CD14-positive monocyte (primary cell): Measurements from ENCODE around the gene RPL18. TPM values are rescaled to one million over a fixed set of nuclear protein-coding genes. Genes with fewer than 3 reads are reported as not detected.

ENCODE experiments used
- DNase-seq, 3 donors: peaks; one replicate each; pipeline ENCODE4 v3.0.0-alpha.2; 2011 to 2022
- H2AFZ ChIP-seq: 2 replicates; pipeline ENCODE4 v1.6.0; 2012; ENCODE audit warnings: mild to moderate bottlenecking, low read depth, low read length, inconsistent platforms; ENCODE audit not compliant: insufficient read depth, poor library complexity, severe bottlenecking
- H3K27ac ChIP-seq, 2 donors: 1 replicate in 1 of 2; 2 replicates in 1 of 2; pipeline ENCODE4 v1.5.1; 2012 to 2013; ENCODE audit warnings: low read length in 2 of 2, control low read depth in 1 of 2, inconsistent platforms in 1 of 2, low read depth in 1 of 2, mild to moderate bottlenecking in 1 of 2
- H3K27me3 ChIP-seq, 2 donors: one replicate each; pipeline versions ENCODE4 v1.6.0 to v1.6.1; 2011 to 2013; ENCODE audit warnings: low read length in 2 of 2; ENCODE audit not compliant: control insufficient read depth in 2 of 2, insufficient read depth in 2 of 2
- H3K36me3 ChIP-seq, 2 donors: replicated peaks in 1 of 2; 1 replicate in 1 of 2; 2 replicates in 1 of 2; pipeline versions ENCODE4 v1.5.1 to v1.6.1; 2012 to 2013; ENCODE audit warnings: low read length in 2 of 2, control low read depth in 1 of 2, inconsistent platforms in 1 of 2, mild to moderate bottlenecking in 1 of 2; ENCODE audit not compliant: insufficient read depth in 2 of 2, control insufficient read depth in 1 of 2
- H3K4me1 ChIP-seq, 2 donors: 1 replicate in 1 of 2; 2 replicates in 1 of 2; pipeline versions ENCODE4 v1.5.1 to v1.6.1; 2012 to 2013; ENCODE audit warnings: low read length in 2 of 2, control low read depth in 1 of 2, inconsistent platforms in 1 of 2, mild to moderate bottlenecking in 1 of 2, moderate library complexity in 1 of 2; ENCODE audit not compliant: insufficient read depth in 2 of 2, control insufficient read depth in 1 of 2
- H3K4me2 ChIP-seq: replicated peaks from 2 replicates; pipeline ENCODE3; 2012; ENCODE audit warnings: low read length, moderate library complexity, mild to moderate bottlenecking; ENCODE audit not compliant: poor library complexity, severe bottlenecking; ENCODE audit errors: extremely low read depth
- H3K4me3 ChIP-seq, 3 experiments: fragments of 200-600 bp in 1 of 3; sonication (generic) in 1 of 3; replicated peaks in 1 of 3; 1 replicate in 2 of 3; 2 replicates in 1 of 3; pipeline ENCODE4 v1.5.1; 2011 to 2013; ENCODE audit warnings: low read length in 3 of 3, mild to moderate bottlenecking in 3 of 3, control low read depth in 2 of 3, low read depth in 2 of 3, inconsistent platforms in 1 of 3, moderate library complexity in 1 of 3
- H3K79me2 ChIP-seq: 2 replicates; pipeline ENCODE4 v1.6.0; 2012; ENCODE audit warnings: mild to moderate bottlenecking, control low read depth, inconsistent platforms, low read length, moderate library complexity; ENCODE audit not compliant: insufficient read depth
- H3K9ac ChIP-seq: 2 replicates; pipeline ENCODE4 v1.6.0; 2017; ENCODE audit warnings: low read length, mild to moderate bottlenecking; ENCODE audit not compliant: insufficient read depth, poor library complexity, severe bottlenecking
- H3K9me3 ChIP-seq, 2 donors: replicated peaks in 1 of 2; 1 replicate in 1 of 2; 2 replicates in 1 of 2; pipeline versions ENCODE4 v1.5.1 to v1.6.1; 2012 to 2013; ENCODE audit warnings: low read length in 2 of 2, control low read depth in 1 of 2; ENCODE audit not compliant: control insufficient read depth in 1 of 2, insufficient read depth in 1 of 2
- H4K20me1 ChIP-seq: 2 replicates; pipeline ENCODE4 v1.6.0; 2012; ENCODE audit warnings: mild to moderate bottlenecking, low read length, control low read depth, moderate library complexity; ENCODE audit not compliant: insufficient read depth
- H3K27ac Mint-ChIP-seq, 7 donors: one replicate each; pipeline ENCODE4 v1.8.0; 2020; ENCODE audit warnings: mild to moderate bottlenecking in 7 of 7, mixed read lengths in 7 of 7, moderate library complexity in 6 of 7, inconsistent platforms in 2 of 7
- H3K27me3 Mint-ChIP-seq, 3 donors: one replicate each; pipeline ENCODE4 v1.8.0; 2021 to 2022; ENCODE audit warnings: low read depth in 3 of 3, mild to moderate bottlenecking in 3 of 3, mixed read lengths in 3 of 3, moderate library complexity in 3 of 3, inconsistent platforms in 1 of 3
- H3K36me3 Mint-ChIP-seq, 2 donors: one replicate each; pipeline ENCODE4 v1.8.0; 2020; ENCODE audit warnings: mixed read lengths in 2 of 2, inconsistent platforms in 1 of 2, mild to moderate bottlenecking in 1 of 2
- H3K4me1 Mint-ChIP-seq: one replicate; pipeline ENCODE4 v1.8.0; 2020; ENCODE audit warnings: mild to moderate bottlenecking, mixed read lengths
- H3K4me3 Mint-ChIP-seq, 2 donors: one replicate each; pipeline ENCODE4 v1.8.0; 2020; ENCODE audit warnings: mild to moderate bottlenecking in 2 of 2, mixed read lengths in 2 of 2, moderate library complexity in 1 of 2
- H3K9me3 Mint-ChIP-seq, 7 donors: one replicate each; pipeline ENCODE4 v1.8.0; 2020 to 2022; ENCODE audit warnings: mixed read lengths in 7 of 7, mild to moderate bottlenecking in 6 of 7, moderate library complexity in 6 of 7, inconsistent platforms in 2 of 7
- CTCF ChIP-seq: fragments of 200-600 bp; IDR thresholded peaks from one replicate; pipeline ENCODE4 v1.8.0; 2022; ENCODE audit warnings: antibody characterized with exemption, mild to moderate bottlenecking
- WGBS: methylation state at CpG from one replicate; pipeline ENCODE4 v1.1.5; 2013; ENCODE audit warnings: missing lambda C conversion rate; ENCODE audit not compliant: insufficient coverage; 5-methylcytosine and 5-hydroxymethylcytosine counted together
- intact Hi-C, 2 donors: fragments of 100-400 bp; cut with micrococcal nuclease; formaldehyde crosslinking; loops; one replicate each; pipeline versions ENCODE4 v1.15.0 to v1.15.1; 2023
- polyA plus RNA-seq, 3 donors: library from polyadenylated mRNA; depleted of rRNA in 1 of 3; unstranded in 2 of 3; stranded (reverse) in 1 of 3; fragments of 300-500 nt in 2 of 3; fragments of >200 nt in 1 of 3; fragmentation: Illumina TruSeq in 2 of 3; gene quantifications; 1 replicate in 2 of 3; 2 replicates in 1 of 3; pipeline ENCODE4 v1.2.3, GENCODE V29; 2012 to 2021

RPL18 gene
- polyA plus RNA-seq, 3 donors = 803 to 1,540 (median 892) TPM

- peak overlapping the region; percentile 87 to 99 (median 96) for H3K27ac Mint-ChIP-seq
- peaks cover 0 to 3% (median 1%) of the 10 kb centered on the region in 7 donors for H3K9me3 Mint-ChIP-seq
- under 1% methylated on average over 28 of the region's 35 CpGs for WGBS
- Histone ChIP-seq H2AFZ (peak overlapping the region; percentile 60), H4K20me1 (peaks cover 14% of the 10 kb centered on the region), H3K27me3 (no peaks in the 10 kb centered on the region), H3K79me2 (peaks cover 44% of the 10 kb centered on the region), H3K9ac (peak overlapping the region; percentile 84), H3K27ac (peak overlapping the region; percentile 95 to 96), H3K4me1 (peaks cover 57 to 86% of the 10 kb centered on the region in 2 donors), H3K9me3 (no peaks in the 10 kb centered on the region), H3K36me3 (peaks cover 15 to 20% of the 10 kb centered on the region in 2 donors), H3K4me2 (peak overlapping the region; percentile 93), H3K4me3 (peak overlapping the region; percentile 70 to 86 (median 84))
- peaks cover 17 to 25% of the 10 kb centered on the region in 2 donors for H3K36me3 Mint-ChIP-seq
- DNase-seq = peak in 1 of 3 donors; percentile 34
- no peak for TF ChIP-seq CTCF
- intact Hi-C loops = loop anchor here (2.0 to 10.0 kb wide), 4 partner anchors 17 to 331 kb away; partner anchors contain the start of genes FTL (in 2 of the 2), RPL18 (in 2 of the 2), SPHK2 (in 2 of the 2) and EMP3 (in 1 of the 2)
- peaks cover 58% of the 10 kb centered on the region for H3K4me1 Mint-ChIP-seq
- peaks cover 2 to 9% (median 7%) of the 10 kb centered on the region in 3 donors for H3K27me3 Mint-ChIP-seq
- H3K4me3 Mint-ChIP-seq = peak overlapping the region; percentile 98 to 99
Observed at GRCh38 chr19:48635966-48636858, 17.2 kb upstream of the RPL18 start.

DNA sequence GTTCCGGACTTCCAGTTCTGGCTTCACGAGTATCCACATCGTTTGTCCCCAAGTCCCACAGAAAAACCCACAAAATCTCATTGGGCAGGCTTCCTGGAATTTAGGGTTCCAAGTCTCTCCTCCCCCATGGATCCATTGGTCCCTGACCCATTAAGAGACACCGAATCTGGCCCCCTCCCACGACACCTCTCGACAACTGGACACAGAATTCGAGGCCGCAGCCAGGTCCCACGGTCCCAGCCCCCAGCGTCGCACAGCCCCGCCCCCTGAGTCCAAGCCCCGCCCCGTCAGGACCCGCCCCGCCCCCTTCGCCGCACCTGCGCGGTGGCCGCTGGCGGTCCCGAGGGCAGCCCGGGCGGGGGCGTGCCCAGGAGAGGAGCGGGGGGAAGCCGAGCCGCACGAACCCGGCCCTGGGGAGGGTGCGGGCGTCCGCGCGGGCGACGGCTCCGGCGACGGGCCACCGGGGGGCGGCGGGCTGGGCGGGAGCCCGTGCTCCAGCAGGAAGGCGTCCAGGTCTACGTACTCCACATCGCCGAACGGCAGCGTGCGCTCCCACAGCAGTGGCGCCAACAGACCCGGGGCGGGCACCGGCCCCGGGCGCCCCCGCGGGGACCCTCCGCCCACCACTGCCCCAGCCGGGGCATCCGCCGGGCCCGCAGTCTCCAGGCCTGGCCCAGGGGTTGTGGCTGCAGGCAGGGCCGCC lies 16.4 kb upstream of the RPL18 start:
- Histone ChIP-seq H3K36me3 (peaks cover 15 to 23% of the 10 kb centered on the region in 2 donors), H3K27ac (peak overlapping the region; percentile 95 to 96), H3K27me3 (no peaks in the 10 kb centered on the region), H3K4me2 (peak overlapping the region; percentile 93), H3K9me3 (no peaks in the 10 kb centered on the region), H3K9ac (peak overlapping the region; percentile 84), H3K4me3 (peak overlapping the region; percentile 70 to 86 (median 84)), H3K4me1 (peaks cover 65 to 94% of the 10 kb centered on the region in 2 donors), H3K79me2 (peaks cover 44% of the 10 kb centered on the region), H4K20me1 (peaks cover 21% of the 10 kb centered on the region), H2AFZ (peak overlapping the region; percentile 60)
- WGBS = under 1% methylated on average over 63 of the region's 67 CpGs
- Mint-ChIP-seq H3K36me3 (peaks cover 16 to 26% of the 10 kb centered on the region in 2 donors), H3K4me1 (peaks cover 65% of the 10 kb centered on the region), H3K27me3 (peaks cover 2 to 9% (median 4%) of the 10 kb centered on the region in 3 donors), H3K27ac (peak overlapping the region; percentile 91 to 99 (median 96)), H3K9me3 (peaks cover 0 to 3% (median 1%) of the 10 kb centered on the region in 7 donors), H3K4me3 (peak overlapping the region; percentile 98 to 99)
- intact Hi-C loops = loop anchor here (2.0 to 10.0 kb wide), 4 partner anchors 17 to 332 kb away; partner anchors contain the start of genes FTL (in 2 of the 2), RPL18 (in 2 of the 2), SPHK2 (in 2 of the 2) and EMP3 (in 1 of the 2)
- no peak for TF ChIP-seq CTCF
- DNase-seq = peak in 2 of 3 donors; percentile 40 to 60
